Thyroid gland (tissue), 4 donors: ENCODE results near the gene KRTAP5-2.

Source experiments
- CTCF ChIP-seq, 6 experiments: fragments of 200-600 bp in 3 of 6; fragments of 450-650 bp in 3 of 6; sonication (generic) in 3 of 6; IDR thresholded peaks; one replicate each; pipeline ENCODE4 v1.5.1; 2016 to 2019; ENCODE audit warnings: antibody characterized with exemption in 6 of 6, mild to moderate bottlenecking in 2 of 6, inconsistent platforms in 1 of 6, moderate library complexity in 1 of 6
- POLR2A ChIP-seq, 2 donors: fragments of 450-650 bp; IDR thresholded peaks; one replicate each; pipeline ENCODE4 v1.6.1; 2017; ENCODE audit warnings: antibody characterized with exemption in 2 of 2, mild to moderate bottlenecking in 2 of 2, moderate library complexity in 1 of 2

DNA sequence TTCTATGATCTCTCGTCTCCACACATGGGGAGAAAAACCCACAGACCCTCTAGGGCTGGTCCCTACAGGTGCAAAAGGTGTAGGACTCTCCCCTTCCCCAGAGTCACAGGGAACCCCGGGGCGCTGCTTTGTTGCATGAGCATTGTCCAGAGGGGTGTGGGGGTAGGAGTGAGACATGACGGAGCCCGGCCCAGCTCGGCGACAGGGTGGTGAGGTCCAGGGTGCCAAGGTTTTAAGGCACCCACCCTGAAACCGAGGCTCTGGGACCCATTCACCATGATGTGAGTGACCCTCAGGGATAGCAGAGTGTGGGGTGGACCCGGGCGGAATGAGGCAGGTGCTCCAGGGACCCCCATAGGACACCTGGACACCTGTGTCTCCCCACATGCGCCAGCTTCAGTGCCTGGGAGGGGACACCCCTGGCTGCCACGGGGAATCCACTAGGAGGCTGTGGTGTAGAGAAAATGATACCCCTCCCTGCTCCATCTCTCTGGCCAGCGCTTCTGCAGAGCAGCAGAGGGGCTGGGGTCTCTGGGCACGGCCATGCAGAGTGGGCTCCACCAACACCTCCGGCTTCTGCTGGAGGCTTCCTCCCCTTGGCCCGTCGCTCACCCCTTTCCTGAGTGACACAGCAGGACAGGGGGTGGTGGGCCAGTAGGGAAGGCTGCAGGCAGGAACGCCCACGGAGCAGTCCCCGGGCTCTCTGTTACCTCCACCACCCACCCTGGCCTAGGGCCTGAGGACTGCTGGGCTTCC, 46.7 kb upstream of the KRTAP5-2 start:
- no peak for TF ChIP-seq CTCF (IDR thresholded peaks at IDR 0.05)
- no peak for TF ChIP-seq POLR2A (IDR thresholded peaks at IDR 0.05)
